ENCODE results near the gene KAT2B. TPM values are rescaled to one million over a fixed set of nuclear protein-coding genes. Genes with fewer than 3 reads are reported as not detected.

The KAT2B gene
- total and polyA plus RNA-seq, 2 of the 13 experiments (the other 11 are each of a cell fraction or from before 2014, with no cell fraction given): 0.97 to 1.7 TPM

DNA sequence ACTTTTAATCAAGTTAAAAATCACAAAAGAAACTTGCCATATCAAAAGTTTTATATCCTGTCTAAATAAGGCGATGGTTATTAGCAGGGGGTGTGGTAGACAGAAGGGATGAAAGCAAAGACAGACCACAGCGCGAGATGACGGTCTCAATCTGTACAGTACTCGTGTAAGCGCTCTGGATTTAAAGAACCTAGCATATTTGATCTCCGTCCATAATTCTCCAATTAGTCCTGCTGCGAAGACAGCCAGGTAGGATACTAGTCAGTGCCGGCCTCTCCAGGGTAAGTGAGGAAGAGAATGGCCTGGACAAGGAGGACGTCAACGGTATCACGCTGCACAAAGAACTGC, 145.1 kb downstream of the KAT2B start:
- under 1% methylated on average over 11 of the region's 12 CpGs for WGBS (ENCODE audit: low lambda C conversion rate)
- H3K4me3 ChIP-seq (replicated peaks in 1 of 3; ENCODE audit: insufficient read depth in 1 of 3, low read depth in 2 of 3, low read length in 3 of 3): peak overlapping the region; percentile 91 to 99 (median 93)
- peaks cover 0 to 24% of the 10 kb centered on the region in 2 experiments; a peak in 3 of 5 replicates for H3K36me3 ChIP-seq (replicated peaks in 1 of 2; ENCODE audit: control insufficient read depth in 1 of 2, insufficient read depth in 2 of 2, low read length in 2 of 2)
- intact Hi-C loops (cut with micrococcal nuclease; ENCODE audit: unreplicated experiment): loop anchor here (5.0 to 10.0 kb wide), 2 partner anchors 241 to 298 kb away; partner anchors contain the start of gene RAB5A
- TF ChIP-seq, protein P1, sequence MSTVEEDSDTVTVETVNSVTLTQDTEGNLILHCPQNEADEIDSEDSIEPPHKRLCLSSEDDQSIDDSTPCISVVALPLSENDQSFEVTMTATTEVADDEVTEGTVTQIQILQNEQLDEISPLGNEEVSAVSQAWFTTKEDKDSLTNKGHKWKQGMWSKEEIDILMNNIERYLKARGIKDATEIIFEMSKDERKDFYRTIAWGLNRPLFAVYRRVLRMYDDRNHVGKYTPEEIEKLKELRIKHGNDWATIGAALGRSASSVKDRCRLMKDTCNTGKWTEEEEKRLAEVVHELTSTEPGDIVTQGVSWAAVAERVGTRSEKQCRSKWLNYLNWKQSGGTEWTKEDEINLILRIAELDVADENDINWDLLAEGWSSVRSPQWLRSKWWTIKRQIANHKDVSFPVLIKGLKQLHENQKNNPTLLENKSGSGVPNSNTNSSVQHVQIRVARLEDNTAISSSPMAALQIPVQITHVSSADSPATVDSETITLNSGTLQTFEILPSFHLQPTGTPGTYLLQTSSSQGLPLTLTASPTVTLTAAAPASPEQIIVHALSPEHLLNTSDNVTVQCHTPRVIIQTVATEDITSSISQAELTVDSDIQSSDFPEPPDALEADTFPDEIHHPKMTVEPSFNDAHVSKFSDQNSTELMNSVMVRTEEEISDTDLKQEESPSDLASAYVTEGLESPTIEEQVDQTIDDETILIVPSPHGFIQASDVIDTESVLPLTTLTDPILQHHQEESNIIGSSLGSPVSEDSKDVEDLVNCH (CRISPR knock-in tag; IDR thresholded peaks at IDR 0.05): no peak
- TF ChIP-seq, protein P2, sequence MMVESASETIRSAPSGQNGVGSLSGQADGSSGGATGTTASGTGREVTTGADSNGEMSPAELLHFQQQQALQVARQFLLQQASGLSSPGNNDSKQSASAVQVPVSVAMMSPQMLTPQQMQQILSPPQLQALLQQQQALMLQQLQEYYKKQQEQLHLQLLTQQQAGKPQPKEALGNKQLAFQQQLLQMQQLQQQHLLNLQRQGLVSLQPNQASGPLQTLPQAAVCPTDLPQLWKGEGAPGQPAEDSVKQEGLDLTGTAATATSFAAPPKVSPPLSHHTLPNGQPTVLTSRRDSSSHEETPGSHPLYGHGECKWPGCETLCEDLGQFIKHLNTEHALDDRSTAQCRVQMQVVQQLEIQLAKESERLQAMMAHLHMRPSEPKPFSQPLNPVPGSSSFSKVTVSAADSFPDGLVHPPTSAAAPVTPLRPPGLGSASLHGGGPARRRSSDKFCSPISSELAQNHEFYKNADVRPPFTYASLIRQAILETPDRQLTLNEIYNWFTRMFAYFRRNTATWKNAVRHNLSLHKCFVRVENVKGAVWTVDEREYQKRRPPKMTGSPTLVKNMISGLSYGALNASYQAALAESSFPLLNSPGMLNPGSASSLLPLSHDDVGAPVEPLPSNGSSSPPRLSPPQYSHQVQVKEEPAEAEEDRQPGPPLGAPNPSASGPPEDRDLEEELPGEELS (CRISPR knock-in tag; IDR thresholded peaks at IDR 0.05): no peak
- no peak for FAIRE-seq
- peak overlapping the region; percentile 96 for H3K9ac ChIP-seq (ENCODE audit: insufficient read depth, low read depth, low read length)
- no TSS peak for BruUV-seq (replicated peaks)
- CTCF ChIA-PET (ENCODE audit: low intra/inter-chr PET ratio, low total read pairs): no interaction called here
- in situ Hi-C loops (cut with HindIII; ENCODE audit: extremely low pct_ligation_motif_present, low pct_unique_long_range_greater_than_20kb): no loop called here
- H3K4me2 ChIP-seq (ENCODE audit: low read depth, low read length): peak overlapping the region; percentile 67
- H3K79me2 ChIP-seq (ENCODE audit: insufficient read depth, low read length): peaks cover 23% of the 10 kb centered on the region
- peak overlapping the region; percentile 91 for H3K27ac ChIP-seq (ENCODE audit: extremely low read length, insufficient read depth, low read length)
- DNase-seq (ENCODE audit: low spot score): no peak
- POLR2A ChIA-PET: no interaction called here
- peak overlapping the region; percentile 73 for H2AFZ ChIP-seq (ENCODE audit: low read length)
- H4K20me1 ChIP-seq (ENCODE audit: insufficient read depth, low read length): no peaks in the 10 kb centered on the region
- peaks cover 21% of the 10 kb centered on the region for H3K4me1 ChIP-seq (ENCODE audit: insufficient read depth, low read length)
- no peaks in the 10 kb centered on the region for H3K9me3 ChIP-seq (ENCODE audit: low read length)
- peak; percentile 62 for ATAC-seq
- no peaks in the 10 kb centered on the region; a peak in 1 of 5 replicates for H3K27me3 ChIP-seq (ENCODE audit: control insufficient read depth in 1 of 2, insufficient read depth in 2 of 2, low read length in 2 of 2)
